Sigmoid colon (tissue), 4 donors: ENCODE data around the gene NEU2.

ENCODE experiments used
- EP300 ChIP-seq, 4 donors: sonication (generic); formaldehyde crosslinking; IDR thresholded peaks; one replicate each; pipeline ENCODE4 v1.6.1; 2017; ENCODE audit warnings: antibody characterized with exemption in 4 of 4
- POLR2AphosphoS5 ChIP-seq, 4 donors: sonication (generic); formaldehyde crosslinking; IDR thresholded peaks; one replicate each; pipeline ENCODE4 v1.6.1; 2017; ENCODE audit warnings: antibody characterized with exemption in 4 of 4

GRCh38 chr2:233039212-233039845, 6.9 kb downstream of the NEU2 start:
- TF ChIP-seq POLR2AphosphoS5 (IDR thresholded peaks at IDR 0.05) (no peak), EP300 (IDR thresholded peaks at IDR 0.05) (no peak)
